Islet precursor cell (in vitro differentiated cells): ENCODE measurements around the gene PI4K2B.
"Not testable (repeated sequence)": the region's sequence is repeated elsewhere in the genome, so short reads cannot be mapped to it uniquely, and the experiment has no call there.

Experiments
- DNase-seq: peaks from one replicate; pipeline ENCODE4 v3.0.0-alpha.2; 2018

The PI4K2B gene

DNA sequence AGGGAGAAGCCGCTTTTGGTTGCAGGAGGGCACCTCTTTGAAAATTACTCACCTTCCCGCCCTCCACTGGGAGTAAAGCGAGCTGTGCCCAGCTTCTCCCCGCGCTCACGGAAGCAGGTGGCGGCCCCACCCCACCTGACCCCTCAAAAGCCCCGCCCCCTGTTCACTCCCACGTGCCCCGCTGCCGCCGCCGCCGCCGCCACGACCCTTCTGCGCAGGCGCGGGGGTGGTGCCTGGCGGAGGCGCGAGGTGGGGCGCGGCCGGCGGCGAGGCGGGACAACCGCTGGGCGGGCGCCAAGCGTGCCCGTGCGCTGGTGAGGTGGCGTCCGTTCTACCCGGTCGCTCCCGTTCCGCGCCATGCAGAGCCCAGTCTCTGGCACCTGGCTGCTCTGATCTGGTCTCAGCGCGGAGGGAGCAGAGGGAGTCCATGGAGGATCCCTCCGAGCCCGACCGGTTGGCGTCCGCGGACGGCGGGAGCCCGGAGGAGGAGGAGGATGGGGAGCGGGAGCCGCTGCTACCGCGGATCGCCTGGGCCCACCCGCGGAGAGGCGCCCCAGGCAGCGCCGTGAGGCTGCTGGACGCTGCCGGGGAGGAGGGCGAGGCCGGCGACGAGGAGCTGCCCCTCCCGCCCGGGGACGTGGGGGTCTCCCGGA is at the start of gene PI4K2B:
Gene PI4K2B, plus strand, starts transcription at position 297 of the 653 bp plus-strand sequence. Its CDS starts 131 bp downstream, at position 428.
- peak; percentile 92 for DNase-seq

DNA sequence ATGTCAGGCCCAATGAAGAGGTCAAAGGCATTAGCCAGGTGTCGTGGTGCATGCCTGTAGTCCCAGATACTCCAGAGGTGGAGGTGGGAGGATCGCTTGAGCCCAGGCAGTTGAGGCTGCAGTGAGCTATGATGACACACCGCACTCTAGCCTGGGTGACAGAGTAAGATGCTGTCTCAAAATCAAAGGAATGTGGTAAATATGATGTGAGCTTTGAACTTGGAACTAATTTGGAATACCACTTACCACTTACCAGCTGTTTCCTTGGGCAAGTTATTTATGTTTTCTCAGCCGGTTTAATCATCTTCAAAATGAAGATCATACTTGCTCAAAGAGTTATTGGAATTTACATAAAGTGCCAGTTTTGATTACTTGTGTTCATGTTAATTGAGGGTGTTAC is 49.8 kb upstream of the PI4K2B start:
- DNase-seq = no peak

DNA sequence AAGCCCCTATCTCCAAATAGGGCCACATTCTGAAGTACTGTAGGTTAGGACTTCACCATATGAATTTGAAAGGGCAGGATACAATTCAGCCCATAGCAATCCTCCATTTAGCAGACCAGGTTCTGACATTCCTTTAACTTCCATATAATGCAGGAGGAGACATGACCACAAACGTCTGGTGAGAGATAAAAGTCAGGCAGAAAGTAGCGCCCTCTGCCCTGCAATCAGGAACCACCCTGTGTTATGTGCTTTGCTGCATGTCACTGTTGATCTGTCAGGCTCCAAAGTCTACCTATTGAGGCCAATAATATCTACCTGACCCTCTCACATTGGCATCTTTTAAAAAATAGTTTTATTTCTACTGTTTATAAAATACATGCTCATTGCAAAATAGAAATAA is 43.4 kb upstream of the PI4K2B start:
- no peak for DNase-seq

DNA sequence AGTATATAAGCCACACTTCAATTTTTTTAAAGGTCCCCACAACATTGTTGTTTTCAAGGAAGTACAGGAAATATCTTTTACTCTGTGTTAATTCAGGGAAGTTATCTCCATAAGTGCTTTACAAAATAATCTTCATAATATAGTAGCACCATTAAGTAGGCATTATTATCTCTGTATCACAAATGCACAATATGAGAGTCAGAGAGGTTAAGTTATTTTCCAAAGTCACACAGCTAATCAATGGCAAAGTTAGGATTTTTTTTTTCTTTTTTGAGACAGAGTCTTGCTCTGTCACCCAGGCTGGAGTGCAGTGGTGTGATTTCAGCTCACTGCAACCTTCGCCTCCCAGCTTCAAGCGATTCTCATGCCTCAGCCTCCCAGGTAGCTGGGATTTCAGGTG is 35.1 kb upstream of the PI4K2B start:
- no peak for DNase-seq

DNA sequence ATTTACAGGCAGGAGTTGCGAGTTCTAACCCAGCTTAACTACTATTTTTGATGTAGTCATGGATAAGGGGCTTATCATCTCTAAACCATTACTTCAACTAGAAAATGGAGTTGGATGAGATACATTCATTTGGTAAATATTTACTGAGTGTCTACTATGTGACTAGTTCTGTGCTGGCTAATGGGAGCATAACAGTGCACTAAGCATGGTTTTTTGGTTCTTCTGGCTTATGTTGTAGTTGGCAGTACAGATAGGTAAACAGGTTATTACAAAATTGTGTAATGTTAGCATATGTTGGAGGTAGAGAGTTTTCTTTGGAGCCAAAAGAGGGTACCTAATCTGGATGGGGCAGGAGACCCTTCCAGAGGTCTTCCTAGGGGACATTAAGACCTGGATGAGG is 25.8 kb upstream of the PI4K2B start:
- DNase-seq = no peak

DNA sequence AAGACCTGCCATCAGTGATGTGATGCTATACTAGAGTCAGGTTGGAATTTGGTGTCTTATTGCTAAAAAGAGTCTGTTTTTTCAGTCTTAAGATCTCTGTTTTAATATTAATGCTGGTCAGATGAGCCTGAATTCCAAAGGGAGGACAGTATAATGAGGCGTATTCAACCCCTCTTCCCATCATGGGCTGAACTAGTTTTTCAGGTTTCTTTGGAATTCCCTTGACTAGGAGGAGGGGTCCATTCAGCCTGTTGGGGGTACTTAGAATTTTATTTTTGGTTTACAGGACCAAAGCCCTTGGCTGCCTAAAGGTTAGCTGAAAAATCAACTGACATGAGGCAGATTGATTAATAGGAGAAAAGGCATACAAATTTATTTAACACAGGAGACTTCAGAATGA is 24.1 kb upstream of the PI4K2B start:
- DNase-seq = no peak

DNA sequence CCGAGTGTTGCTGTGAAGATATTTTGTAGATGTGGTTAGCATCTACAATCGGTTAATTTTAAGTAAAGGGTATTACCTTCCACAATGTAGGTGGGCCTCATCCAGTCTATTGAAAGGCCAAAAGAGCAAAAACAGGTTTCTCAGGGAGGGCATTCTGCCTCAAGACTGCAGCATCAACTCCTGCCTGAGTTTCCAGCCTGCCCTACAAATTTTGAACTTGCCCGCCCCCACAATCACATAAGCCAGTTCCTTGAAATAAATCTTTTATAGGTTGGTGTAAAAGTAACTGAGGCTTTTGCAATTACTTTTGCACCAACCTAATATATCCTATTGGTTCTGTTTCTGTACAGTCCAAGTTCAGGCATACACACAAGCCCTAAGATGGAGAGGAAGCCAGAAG is 22.1 kb upstream of the PI4K2B start:
- no peak for DNase-seq

DNA sequence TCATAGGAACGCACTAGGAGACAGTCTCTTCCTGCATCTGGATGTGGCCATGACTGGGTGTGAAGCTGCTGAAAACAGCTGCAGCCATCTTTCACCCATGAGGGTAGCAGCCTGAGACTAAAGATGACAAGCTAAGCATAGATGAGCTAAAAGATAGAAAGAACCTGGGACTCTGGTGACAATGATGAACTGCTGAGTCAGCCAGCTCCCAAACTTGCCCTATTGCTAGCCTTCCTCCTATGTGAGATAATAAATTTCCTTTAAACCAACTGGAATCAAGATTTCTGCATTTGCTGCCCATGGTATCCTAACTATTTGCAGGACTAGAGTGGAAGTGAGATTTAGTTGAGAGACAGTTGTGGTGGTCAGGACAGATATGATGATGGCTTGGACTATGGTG is 21.0 kb upstream of the PI4K2B start:
- no peak for DNase-seq

DNA sequence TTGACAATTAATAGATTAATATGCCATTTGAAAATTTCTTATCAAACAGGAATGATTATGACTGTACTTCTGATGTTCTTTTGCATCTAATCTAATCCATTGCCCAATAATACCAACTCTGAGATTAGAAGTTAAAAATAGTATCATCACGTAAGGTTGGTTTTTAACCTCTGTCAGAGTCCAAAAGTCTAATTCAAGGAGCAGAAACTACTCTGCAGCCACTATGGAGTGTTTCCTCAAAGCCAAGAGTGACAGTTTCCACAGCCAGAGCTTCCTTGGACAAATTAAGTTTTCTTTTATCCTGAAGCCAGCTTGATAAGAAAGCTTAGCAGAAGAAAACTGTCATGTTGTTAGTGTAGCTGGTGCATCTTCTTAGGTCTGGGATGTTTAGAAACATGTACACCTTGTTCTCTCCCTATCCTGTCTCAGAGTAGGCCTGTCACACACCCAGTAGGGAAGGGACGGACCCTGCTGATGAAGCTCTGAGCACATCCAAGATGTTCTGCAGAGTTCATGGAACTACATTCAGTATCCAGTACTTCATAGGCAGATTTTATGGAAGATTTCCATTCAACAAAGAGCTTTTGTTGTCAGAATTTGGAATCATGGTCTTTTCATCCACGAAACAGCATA is 20.4 kb upstream of the PI4K2B start:
- DNase-seq = no peak

DNA sequence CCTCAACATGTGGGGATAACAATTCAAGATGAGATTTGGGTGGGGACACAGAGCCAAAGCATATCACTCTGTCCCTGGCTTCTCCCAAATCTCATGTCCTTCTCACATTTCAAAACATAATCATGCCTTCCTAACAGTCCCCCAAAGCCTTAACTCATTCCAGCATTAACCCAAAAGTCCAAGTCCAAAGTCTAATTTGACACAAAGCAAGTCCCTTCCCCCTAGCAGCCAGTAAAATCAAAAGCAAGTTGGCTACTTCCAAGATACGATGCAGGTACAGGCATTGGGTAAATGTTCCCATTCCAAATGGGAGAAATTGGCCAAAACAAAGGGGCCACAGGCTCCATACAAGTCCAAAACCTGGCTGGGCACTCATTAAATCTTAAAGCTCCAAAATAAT is 19.1 kb upstream of the PI4K2B start:
- not testable (repeated sequence) for DNase-seq

DNA sequence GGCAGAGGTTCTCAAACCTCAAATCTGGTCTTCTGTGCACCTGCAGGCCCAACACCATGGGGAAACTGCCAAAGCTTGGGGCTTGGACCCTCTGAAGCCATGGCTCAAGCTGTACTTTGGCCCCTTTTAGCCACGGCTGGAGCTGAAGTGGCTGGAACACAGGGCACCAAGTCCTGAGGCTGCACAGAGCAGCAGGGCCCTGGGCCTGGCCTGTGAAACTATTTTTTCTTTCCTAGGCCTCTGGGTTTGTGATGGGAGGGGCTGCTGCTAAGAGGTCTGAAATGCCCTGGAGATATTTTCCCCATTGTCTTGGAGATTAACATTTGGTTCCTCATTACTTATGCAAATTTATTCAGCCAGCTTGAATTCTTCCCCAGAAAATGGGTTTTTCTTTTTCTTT is 18.3 kb upstream of the PI4K2B start:
- no peak for DNase-seq

DNA sequence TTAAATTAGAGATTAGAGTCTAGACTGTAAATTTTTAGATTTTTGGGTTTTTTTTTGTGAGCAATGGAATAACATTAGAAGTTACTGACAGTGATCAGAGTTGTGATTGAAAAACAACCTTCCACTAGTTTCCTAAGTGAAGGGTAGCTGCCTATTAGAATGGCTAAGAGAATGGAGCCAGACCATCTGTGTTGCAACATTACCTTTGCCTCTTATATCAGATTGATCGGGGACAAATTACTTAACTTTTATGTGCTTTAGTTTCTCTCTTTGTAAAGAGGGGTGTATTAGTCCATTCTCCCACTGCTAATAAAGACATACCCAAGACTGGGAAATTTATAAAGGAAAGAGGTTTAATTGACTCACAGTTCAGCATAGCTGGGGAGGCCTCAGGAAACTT is 12.5 kb upstream of the PI4K2B start:
- DNase-seq = no peak

DNA sequence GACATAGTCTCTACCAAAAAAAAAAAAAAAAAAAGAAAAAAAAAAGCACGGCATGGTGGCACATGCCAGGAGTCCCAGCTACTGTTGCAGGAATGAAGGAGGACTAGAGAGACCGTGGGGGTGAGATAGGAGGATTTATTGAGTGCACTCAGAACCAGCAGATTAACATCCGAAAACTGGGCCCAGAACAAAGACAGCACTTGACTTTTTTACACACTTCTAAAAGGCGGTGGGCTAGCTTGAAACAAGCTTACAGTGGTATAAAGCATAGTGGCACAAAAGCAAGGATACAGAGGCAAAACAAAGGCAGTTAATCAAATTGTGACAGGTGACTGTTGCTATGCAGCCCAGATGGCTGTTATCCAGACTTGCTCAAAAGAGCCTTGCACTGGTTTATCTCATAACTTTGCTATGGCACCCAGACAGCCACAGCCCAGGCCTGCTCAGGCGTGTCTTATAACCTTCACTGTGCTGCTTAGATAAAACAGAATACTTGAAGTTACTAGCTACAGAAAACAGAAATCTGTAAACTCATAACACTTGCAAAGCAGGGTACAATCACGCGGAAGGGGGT is 9.9 kb upstream of the PI4K2B start:
- DNase-seq = peak; percentile 63

DNA sequence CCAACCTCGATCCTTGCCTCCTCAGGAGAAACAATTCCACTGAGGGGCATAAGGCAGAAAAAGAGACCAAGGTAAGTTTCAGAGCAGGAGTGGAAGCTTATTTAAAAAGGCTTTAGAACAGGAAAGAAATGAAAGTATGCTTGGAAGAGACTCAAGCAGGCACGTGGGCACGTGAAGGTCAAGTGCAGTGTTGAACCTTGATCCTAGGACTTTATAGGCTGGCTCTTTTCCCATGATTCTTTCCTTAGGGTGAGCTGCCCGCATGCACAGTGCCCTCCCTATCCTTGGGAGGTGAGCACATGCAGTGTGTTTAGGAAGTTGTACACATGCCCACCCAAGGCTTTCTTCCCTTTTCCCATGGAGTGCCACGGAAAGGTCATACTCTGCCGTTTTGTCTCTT is 4.0 kb upstream of the PI4K2B start:
- no peak for DNase-seq

DNA sequence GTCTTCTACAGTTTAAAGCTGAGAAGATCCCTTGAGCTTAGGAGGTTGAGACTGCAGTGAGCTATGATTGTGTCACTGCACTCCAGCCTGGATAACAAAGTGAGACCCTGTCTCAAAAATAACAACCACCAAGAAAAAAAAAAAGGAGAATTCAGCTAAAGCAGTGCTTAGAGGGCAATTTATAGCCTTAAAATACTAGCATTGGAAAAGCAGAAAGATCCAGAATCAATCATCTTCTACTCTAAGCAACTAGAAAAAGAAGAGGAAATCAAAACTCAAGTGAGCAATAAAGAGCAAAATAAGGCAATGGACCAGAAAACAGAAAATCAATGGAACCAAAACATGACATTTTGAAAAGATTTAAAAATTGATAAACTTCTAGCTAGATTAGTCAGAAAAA is 639 bp upstream of the PI4K2B start:
- no peak for DNase-seq

DNA sequence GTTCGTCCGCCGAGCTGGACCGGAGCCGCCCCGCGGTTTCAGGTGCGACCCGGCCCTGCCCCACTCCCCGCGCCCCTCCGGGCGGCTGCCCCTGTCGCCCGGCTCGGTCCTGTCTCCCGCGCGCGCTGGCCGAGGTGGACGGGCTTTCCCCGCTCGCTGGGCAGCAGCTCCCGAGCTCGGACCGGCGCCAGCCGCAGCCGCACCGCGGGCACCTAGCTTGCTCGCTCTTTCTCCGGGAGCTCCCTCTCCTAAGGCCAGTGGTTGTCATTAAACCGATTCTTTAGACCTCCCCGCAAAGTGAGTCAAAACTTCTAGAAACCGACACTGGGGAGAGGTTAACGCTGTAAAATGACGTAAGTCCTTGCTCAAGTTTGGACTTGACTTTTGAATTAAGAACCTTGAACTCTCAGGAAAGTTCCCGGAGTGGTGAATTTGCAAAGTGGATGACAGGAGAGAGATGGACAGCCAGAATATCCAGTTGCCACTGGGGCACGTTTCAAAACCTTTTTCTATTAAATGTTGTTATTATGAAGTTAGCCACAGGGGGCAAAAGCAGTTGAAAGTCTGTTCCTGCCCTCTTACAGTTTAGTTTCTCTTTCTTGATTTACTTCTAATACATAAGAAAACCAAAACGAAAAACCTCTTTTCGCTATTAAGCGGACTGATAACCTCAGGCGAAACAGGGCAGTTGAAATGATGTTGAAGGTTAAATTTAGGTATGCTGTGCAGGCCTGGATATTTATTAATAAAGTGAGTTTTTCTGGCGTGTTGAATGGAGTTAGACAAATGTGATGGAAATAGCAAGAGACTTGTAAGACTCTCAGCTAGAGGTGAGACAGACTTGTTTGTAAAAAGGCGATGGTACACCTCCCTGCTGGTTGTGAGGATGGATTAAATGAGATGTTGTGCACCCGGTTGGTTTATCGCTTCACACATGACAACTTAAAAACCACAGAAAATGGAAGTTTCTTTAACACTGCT is 847 bp downstream of the PI4K2B start:
- DNase-seq = peak; percentile 69

DNA sequence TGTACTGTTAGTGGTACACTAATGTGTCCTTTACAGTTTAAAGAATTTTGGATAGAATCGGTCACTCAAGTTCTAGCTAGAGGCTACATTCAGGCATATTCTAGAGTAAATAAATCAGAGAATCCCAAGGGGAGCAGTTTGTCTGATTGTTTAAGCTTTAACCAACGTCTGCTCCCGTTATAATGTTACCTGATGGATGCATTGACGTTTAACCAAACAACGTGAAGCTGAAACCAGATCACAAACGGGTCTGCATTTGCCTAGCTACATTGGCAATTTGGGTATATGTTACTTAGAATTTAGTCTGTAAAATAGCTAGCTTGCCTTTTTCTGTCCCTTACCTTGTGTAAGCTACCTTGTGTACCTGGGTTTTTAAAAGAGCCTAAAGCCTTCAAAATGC is 1.6 kb downstream of the PI4K2B start:
- no peak for DNase-seq

DNA sequence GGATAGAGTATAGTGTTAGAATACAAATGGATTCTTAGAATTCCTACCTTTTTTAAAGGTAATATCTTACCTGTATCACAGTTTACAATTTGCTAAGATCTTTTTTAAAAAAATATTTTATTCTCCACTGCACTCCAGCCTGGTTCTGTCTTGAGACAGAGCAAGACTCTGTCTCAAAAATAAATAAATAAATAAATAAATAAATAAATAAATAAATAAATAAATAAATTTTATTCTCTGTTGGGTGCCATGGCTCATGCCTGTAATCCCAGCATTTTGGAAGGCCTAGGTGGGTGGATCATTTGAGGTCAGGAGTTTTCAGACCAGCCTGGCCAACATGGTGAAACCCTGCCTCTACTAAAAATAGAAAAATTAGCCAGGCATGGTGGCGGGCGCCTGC is 2.2 kb downstream of the PI4K2B start:
- not testable (repeated sequence) for DNase-seq

DNA sequence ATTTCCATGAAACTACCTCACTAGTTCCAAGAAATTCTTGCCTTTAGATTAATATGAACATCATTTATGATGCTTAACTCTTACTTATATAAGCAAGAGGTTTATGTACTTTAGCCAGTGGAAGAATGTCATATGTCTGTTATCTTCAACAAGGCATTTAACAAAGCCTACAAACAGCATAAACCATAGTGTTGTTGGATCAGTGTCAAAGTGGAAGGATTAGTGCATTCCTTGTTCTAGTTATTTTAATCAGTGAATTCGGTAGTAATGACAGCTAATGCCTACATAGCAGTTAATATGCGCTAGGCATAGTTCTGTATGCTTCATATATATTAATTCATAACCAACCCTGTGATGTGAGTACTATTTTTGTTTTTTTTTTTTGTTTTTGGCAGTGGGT is 3.1 kb downstream of the PI4K2B start:
- no peak for DNase-seq

DNA sequence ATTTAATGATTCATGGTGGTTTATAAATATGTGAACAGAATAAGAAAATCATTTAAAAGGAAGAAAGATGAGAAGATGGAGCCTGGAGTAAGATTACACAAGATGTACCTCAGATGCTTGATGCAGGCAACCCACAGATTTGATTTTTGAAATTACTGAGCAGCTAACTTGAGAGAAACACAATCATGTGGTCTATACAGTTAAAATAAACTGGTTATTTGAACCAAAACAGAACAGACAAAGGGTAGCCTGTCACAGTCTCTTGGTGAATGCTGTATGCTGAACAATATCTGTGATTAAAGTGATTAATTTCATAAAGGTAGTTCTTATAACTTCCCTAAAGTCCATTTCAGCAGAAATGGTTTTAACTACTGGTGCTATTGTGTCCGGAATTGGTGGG is 4.2 kb downstream of the PI4K2B start:
- no peak for DNase-seq

DNA sequence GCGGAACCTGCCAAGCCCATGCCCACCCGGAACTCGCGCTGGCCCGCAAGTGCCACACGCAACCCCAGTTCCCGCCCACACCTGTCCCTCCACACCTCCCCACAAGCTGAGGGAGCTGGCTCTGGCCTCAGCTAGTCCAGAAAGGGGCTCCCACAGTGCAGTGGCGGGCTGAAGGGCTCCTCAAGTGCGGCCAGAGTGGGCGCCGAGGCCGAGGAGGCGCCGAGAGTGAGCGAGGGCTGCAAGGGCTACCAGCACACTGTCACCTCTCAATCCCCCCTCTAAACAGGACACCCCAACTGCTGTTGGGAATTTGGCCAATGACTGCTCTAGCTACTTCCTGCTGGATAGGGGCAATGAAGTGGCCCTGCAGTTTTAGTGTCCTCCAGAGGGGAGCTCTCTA is 5.7 kb downstream of the PI4K2B start:
- DNase-seq = not testable (repeated sequence)

DNA sequence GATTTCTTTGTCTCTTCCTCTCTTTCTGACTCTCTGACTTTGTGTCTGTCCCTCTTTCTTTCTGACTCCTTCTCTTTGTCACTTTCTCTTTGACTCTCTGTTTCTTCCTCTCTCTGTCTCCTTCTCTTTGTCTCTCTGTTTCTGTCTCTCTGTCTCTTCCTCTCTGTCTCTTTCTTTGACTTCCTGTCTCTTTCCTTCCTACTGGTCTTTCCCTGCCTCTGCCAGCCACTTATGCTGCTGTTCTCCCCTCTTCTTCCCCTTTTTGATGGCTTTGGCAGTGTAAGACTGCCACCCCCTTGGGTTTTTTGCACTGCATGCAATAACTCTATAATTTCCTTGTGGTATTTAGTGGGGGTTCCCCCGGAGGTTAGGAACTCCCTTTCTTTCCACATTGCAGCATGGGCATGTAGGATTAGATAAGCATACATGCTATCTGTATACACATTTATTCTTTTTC is 6.9 kb downstream of the PI4K2B start:
- not testable (repeated sequence) for DNase-seq

DNA sequence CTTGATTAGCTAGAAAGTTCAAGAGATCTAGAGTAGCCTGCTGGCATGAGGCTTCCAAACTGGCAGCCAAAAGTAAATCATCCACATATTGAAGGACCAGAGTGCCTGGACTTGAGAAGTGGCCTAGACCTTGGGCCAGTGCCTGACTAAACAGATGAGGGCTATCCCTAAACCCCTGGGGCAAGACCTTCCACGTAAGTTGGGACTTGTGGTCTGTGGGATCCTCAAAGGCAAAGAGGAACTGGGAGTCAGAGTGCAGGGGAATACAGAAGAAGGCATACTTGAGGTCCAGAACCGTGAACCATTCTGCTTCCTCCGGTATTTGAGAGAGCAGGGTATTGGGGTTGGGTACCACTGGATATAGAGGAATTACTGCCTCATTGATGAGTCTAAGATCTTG is 8.4 kb downstream of the PI4K2B start:
- not testable (repeated sequence) for DNase-seq
